ENCODE results near the gene DLST.

DNA sequence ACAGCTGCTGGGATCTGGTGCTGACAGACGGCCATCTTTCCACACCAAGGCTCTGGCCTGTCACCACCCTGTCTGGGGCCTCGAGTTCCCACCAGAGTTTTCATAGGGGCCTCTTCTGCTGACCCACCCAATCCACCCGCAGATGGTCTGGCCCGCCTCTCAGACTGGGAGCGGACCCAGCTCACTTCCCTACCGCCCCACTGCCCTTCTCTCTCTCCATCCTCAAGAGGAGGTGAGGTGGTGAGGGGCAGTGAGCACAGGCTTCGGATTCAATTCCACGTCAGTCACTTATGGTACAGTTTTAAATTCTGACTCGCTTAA is 53.6 kb downstream of the DLST start:
- TF ChIP-seq CTCF (IDR thresholded peaks at IDR 0.05) = no peak
- no peak for TF ChIP-seq POLR2A (IDR thresholded peaks at IDR 0.05)
